WTC11 (cell line): Measurements from ENCODE around the gene RHOF. TPM values are rescaled to one million over a fixed set of nuclear protein-coding genes. Genes with fewer than 3 reads are reported as not detected.

ENCODE experiments used
- ATAC-seq: fragments of 200-7000 bp; cut with Tn5 transposase; 2 replicates; pipeline ENCODE4 v1.10.0; 2021; ENCODE audit warnings: mild to moderate bottlenecking, moderate library complexity
- CTCF ChIA-PET: fragments of 300-600 bp; sonication (Branson Sonifier 250); formaldehyde crosslinking; loops from one replicate; lab custom pipeline; 2021; ENCODE audit warnings: antibody characterized with exemption; lab: Charles Lee
- POLR2A ChIA-PET: fragments of 350-600 bp; sonication (Branson Sonifier 250); formaldehyde crosslinking; loops from one replicate; lab custom pipeline; 2021; ENCODE audit warnings: antibody characterized with exemption; lab: Charles Lee
- DNase-seq: peaks from one replicate; pipeline ENCODE4 v3.0.0; 2021; ENCODE audit warnings: low spot score
- H3K27ac Mint-ChIP-seq: 2 replicates; pipeline ENCODE4 v1.8.0; 2021; ENCODE audit warnings: mixed read lengths
- H3K27me3 Mint-ChIP-seq: 2 replicates; pipeline ENCODE4 v1.8.0; 2021; ENCODE audit warnings: low read depth, mild to moderate bottlenecking, moderate library complexity, mixed read lengths
- H3K36me3 Mint-ChIP-seq: 2 replicates; pipeline ENCODE4 v1.8.0; 2021; ENCODE audit warnings: mixed read lengths
- H3K4me1 Mint-ChIP-seq: 2 replicates; pipeline ENCODE4 v1.8.0; 2022; ENCODE audit warnings: mixed read lengths
- H3K4me3 Mint-ChIP-seq: 2 replicates; pipeline ENCODE4 v1.8.0; 2021; ENCODE audit warnings: mild to moderate bottlenecking, moderate library complexity, mixed read lengths
- H3K9me3 Mint-ChIP-seq: 2 replicates; pipeline ENCODE4 v1.8.0; 2021; ENCODE audit warnings: mixed read lengths
- ARID4B ChIP-seq: sonication (generic); formaldehyde crosslinking; IDR thresholded peaks from 2 replicates; pipeline ENCODE4 v1.8.0; 2023; ENCODE audit warnings: missing genetic modification reagents, mild to moderate bottlenecking, borderline replicate concordance
- ATF1 ChIP-seq: sonication (generic); formaldehyde crosslinking; IDR thresholded peaks from 2 replicates; pipeline ENCODE4 v1.8.1; 2023; ENCODE audit warnings: mild to moderate bottlenecking, moderate library complexity, missing genetic modification reagents
- ATF3 ChIP-seq: sonication (generic); formaldehyde crosslinking; conservative IDR thresholded peaks from 2 replicates; pipeline ENCODE4 v1.8.1; 2022; ENCODE audit warnings: mild to moderate bottlenecking, missing genetic modification reagents
- CBFB ChIP-seq: sonication (generic); formaldehyde crosslinking; IDR thresholded peaks from 2 replicates; pipeline ENCODE4 v1.8.1; 2022; ENCODE audit warnings: mild to moderate bottlenecking, low read depth, missing genetic modification reagents
- FOXP1 ChIP-seq: sonication (generic); formaldehyde crosslinking; IDR thresholded peaks from 2 replicates; pipeline ENCODE4 v1.8.0; 2022; ENCODE audit warnings: missing genetic modification reagents, mild to moderate bottlenecking, moderate library complexity, borderline replicate concordance
- GTF2I ChIP-seq: fragments of 250-450 bp; sonication (Bioruptor Pico); conservative IDR thresholded peaks from 2 replicates; pipeline ENCODE4 v1.4.0; 2021; ENCODE audit warnings: mild to moderate bottlenecking
- HMGA2 ChIP-seq: fragments of 250-450 bp; sonication (Bioruptor Pico); IDR thresholded peaks from 2 replicates; pipeline ENCODE4 v1.4.0; 2021; ENCODE audit warnings: mild to moderate bottlenecking, moderate library complexity
- ZNF423 ChIP-seq: fragments of 250-450 bp; sonication (Bioruptor Pico); IDR thresholded peaks from 2 replicates; pipeline ENCODE4 v2.1.2; 2022; ENCODE audit warnings: mild to moderate bottlenecking, moderate library complexity
- total RNA-seq: library from RNA; stranded (reverse); gene quantifications from 3 replicates; pipeline ENCODE4 v1.2.3, GENCODE V29; 2021
- TF ChIP-seq, protein P1 (sequence below): sonication (generic); formaldehyde crosslinking; IDR thresholded peaks from 2 replicates; pipeline ENCODE4 v1.8.1; 2023; ENCODE audit warnings: mild to moderate bottlenecking, missing genetic modification reagents, borderline replicate concordance
- TF ChIP-seq, protein P2 (sequence below): fragments of 250-450 bp; sonication (Bioruptor Pico); IDR thresholded peaks from 2 replicates; pipeline ENCODE4 v2.1.2; 2022; ENCODE audit warnings: mild to moderate bottlenecking, moderate library complexity
- TF ChIP-seq, protein P3 (sequence below): sonication (generic); formaldehyde crosslinking; IDR thresholded peaks from 2 replicates; pipeline ENCODE4 v1.8.1; 2022; ENCODE audit warnings: low read depth, missing genetic modification reagents, borderline replicate concordance

The RHOF gene
- total RNA-seq, 1 experiment from 2014 or later, result 45.3 TPM

DNA sequence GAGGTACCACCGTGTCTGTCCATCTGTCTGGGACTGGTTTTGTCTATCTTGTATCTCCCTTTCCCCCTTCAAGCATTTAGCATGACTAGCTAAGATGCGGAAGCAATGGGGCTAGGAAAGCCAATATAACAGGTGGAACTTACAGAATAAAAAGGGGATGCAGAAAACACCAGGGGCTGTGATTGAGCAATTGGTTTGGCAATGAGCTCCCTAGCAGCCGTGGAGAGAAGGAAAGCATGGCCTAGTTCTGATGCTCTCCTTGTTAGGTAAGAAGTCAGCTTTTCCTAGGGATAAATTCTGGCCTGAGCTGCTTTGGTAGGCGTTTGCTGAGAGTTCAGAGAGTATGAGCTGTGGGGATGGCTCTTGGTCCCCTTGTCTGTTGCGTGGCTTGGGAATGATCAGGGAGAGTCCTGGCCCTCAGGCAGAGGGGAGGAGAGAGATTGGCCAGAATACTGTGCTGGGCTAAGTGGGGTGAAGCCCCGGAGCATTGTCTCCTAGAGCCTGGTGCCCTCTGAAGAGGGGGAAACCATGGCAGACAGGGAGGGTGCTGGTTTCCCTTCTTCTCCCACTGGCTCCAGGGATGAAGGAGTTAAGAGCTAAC, 17.4 kb upstream of the RHOF start:
- ATAC-seq (no peak), DNase-seq (no peak)
- ChIA-PET POLR2A (interaction anchor here (0.6 to 8.7 kb wide), 4 partner anchors 13 to 1665 kb away, joined by 3 to 161 read pairs (median 4); partner anchors contain the start of gene RHOF), CTCF (interaction anchor here (0.5 to 11.9 kb wide), 26 partner anchors 11 to 281 kb away, joined by 3 to 532 read pairs (median 8); partner anchors contain the start of genes CFAP251, HPD, PSMD9 and RHOF)
- Mint-ChIP-seq H3K4me1 (peaks cover 39% of the 10 kb centered on the region), H3K27me3 (no peaks in the 10 kb centered on the region), H3K27ac (peak overlapping the region; percentile 17), H3K36me3 (peaks cover 11% of the 10 kb centered on the region), H3K9me3 (no peaks in the 10 kb centered on the region), H3K4me3 (peak overlapping the region; percentile 87)
- TF ChIP-seq HMGA2 (CRISPR knock-in tag), result no peak
- TF ChIP-seq, protein P1, sequence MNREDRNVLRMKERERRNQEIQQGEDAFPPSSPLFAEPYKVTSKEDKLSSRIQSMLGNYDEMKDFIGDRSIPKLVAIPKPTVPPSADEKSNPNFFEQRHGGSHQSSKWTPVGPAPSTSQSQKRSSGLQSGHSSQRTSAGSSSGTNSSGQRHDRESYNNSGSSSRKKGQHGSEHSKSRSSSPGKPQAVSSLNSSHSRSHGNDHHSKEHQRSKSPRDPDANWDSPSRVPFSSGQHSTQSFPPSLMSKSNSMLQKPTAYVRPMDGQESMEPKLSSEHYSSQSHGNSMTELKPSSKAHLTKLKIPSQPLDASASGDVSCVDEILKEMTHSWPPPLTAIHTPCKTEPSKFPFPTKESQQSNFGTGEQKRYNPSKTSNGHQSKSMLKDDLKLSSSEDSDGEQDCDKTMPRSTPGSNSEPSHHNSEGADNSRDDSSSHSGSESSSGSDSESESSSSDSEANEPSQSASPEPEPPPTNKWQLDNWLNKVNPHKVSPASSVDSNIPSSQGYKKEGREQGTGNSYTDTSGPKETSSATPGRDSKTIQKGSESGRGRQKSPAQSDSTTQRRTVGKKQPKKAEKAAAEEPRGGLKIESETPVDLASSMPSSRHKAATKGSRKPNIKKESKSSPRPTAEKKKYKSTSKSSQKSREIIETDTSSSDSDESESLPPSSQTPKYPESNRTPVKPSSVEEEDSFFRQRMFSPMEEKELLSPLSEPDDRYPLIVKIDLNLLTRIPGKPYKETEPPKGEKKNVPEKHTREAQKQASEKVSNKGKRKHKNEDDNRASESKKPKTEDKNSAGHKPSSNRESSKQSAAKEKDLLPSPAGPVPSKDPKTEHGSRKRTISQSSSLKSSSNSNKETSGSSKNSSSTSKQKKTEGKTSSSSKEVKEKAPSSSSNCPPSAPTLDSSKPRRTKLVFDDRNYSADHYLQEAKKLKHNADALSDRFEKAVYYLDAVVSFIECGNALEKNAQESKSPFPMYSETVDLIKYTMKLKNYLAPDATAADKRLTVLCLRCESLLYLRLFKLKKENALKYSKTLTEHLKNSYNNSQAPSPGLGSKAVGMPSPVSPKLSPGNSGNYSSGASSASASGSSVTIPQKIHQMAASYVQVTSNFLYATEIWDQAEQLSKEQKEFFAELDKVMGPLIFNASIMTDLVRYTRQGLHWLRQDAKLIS (CRISPR knock-in tag), result no peak
- TF ChIP-seq, protein P2, sequence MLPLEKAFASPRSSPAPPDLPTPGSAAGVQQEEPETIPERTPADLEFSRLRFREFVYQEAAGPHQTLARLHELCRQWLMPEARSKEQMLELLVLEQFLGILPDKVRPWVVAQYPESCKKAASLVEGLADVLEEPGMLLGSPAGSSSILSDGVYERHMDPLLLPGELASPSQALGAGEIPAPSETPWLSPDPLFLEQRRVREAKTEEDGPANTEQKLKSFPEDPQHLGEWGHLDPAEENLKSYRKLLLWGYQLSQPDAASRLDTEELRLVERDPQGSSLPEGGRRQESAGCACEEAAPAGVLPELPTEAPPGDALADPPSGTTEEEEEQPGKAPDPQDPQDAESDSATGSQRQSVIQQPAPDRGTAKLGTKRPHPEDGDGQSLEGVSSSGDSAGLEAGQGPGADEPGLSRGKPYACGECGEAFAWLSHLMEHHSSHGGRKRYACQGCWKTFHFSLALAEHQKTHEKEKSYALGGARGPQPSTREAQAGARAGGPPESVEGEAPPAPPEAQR, result no peak
- no peak for TF ChIP-seq ARID4B (CRISPR knock-in tag)
- no peak for TF ChIP-seq ATF3 (CRISPR knock-in tag)
- no peak for TF ChIP-seq ATF1 (CRISPR knock-in tag)
- TF ChIP-seq ZNF423, result peak; percentile 1; the same call in 1 of the 2 replicates

DNA sequence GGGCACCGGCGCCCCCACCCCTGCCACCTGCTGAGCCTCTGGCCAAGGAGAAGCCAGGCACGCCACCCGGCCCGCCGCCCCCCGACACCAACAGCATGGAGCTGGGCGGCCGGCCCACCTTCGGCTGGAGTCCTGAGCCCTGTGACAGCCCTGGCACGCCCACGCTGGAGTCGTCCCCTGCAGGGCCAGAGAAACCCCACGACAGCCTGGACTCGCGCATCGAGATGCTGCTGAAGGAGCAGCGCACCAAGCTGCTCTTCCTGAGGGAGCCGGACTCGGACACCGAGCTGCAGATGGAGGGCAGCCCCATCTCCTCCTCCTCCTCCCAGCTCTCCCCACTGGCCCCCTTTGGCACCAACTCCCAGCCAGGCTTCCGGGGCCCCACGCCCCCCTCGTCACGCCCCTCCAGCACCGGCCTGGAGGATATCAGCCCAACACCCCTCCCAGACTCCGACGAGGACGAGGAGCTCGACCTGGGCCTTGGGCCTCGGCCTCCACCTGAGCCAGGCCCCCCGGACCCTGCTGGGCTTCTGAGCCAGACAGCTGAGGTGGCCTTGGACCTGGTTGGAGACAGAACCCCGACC, 16.8 kb upstream of the RHOF start:
- Mint-ChIP-seq H3K4me1 (peaks cover 43% of the 10 kb centered on the region), H3K27ac (no peak overlapping the region), H3K27me3 (no peaks in the 10 kb centered on the region), H3K4me3 (no peak overlapping the region), H3K36me3 (peaks cover 11% of the 10 kb centered on the region), H3K9me3 (no peaks in the 10 kb centered on the region)
- no peak for DNase-seq
- POLR2A ChIA-PET, result interaction anchor here (8.7 kb wide), 1 partner anchor 12 kb away, joined by 161 read pairs; the partner anchor contains the start of gene RHOF
- TF ChIP-seq HMGA2 (CRISPR knock-in tag) (no peak), FOXP1 (CRISPR knock-in tag) (no peak), CBFB (CRISPR knock-in tag) (no peak), GTF2I (CRISPR knock-in tag) (no peak)
- TF ChIP-seq, protein P3, sequence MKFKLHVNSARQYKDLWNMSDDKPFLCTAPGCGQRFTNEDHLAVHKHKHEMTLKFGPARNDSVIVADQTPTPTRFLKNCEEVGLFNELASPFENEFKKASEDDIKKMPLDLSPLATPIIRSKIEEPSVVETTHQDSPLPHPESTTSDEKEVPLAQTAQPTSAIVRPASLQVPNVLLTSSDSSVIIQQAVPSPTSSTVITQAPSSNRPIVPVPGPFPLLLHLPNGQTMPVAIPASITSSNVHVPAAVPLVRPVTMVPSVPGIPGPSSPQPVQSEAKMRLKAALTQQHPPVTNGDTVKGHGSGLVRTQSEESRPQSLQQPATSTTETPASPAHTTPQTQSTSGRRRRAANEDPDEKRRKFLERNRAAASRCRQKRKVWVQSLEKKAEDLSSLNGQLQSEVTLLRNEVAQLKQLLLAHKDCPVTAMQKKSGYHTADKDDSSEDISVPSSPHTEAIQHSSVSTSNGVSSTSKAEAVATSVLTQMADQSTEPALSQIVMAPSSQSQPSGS (CRISPR knock-in tag), result no peak
- ATAC-seq, result no peak
- CTCF ChIA-PET, result interaction anchor here (0.5 to 11.9 kb wide), 10 partner anchors 12 to 254 kb away, joined by 3 to 532 read pairs (median 18); partner anchors contain the start of genes CFAP251, PSMD9, RHOF and SETD1B
